GM13976 (cell line): ENCODE data around the gene MPHOSPH10.
"Not testable (repeated sequence)": the region's sequence is repeated elsewhere in the genome, so short reads cannot be mapped to it uniquely, and the experiment has no call there.

Experiments
- DNase-seq: peaks from one replicate; pipeline ENCODE4 v3.0.0; 2012; ENCODE audit warnings: low spot score
- CTCF ChIP-seq: IDR thresholded peaks from 2 replicates; pipeline ENCODE4 v1.5.1; 2012; ENCODE audit warnings: borderline replicate concordance, mild to moderate bottlenecking; ENCODE audit not compliant: insufficient read depth; ENCODE audit errors: extremely low read depth, missing control alignments, control extremely low read depth
- in situ Hi-C: fragments of 300-500 bp; cut with MboI; formaldehyde crosslinking; loops from one replicate; pipeline ENCODE4 v1.12.0; 2022; ENCODE audit warnings: low sequenced_read_pairs, mixed read lengths, inconsistent platforms; ENCODE audit not compliant: unreplicated experiment

MPHOSPH10 gene

GRCh38 chr2:71156573-71156972 lies 26.1 kb downstream of the MPHOSPH10 start:
- no peak for DNase-seq
- in situ Hi-C loops = no loop called here
- TF ChIP-seq CTCF = no peak

GRCh38 chr2:71157124-71157793 lies 26.8 kb downstream of the MPHOSPH10 start:
- TF ChIP-seq CTCF = peak; percentile 65

DNA sequence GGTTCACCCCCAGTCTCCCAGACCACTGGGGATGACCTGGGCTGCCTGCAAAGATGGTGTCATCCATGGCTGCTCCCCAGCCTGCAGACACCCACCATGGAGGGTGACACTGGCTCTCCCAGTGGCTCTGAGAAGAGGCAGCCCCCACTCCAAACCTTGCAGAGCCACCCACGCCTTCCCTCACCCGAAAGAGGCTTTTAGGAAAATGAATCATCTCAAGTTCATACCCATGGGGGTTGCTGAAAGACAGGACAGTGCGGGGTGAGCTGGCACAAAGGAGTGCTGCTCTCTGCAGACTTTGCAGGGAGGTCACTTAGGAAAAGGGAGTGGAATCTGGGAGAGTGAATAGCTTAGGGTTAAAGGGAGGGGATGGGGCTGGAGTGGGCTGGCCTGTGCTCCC lies 36.4 kb downstream of the MPHOSPH10 start:
- no peak for DNase-seq
- TF ChIP-seq CTCF = no peak
- in situ Hi-C loops = no loop called here

More at GRCh38 chr2:71157124-71157793, 26.8 kb downstream of the MPHOSPH10 start:
- DNase-seq = peak; percentile 73
- in situ Hi-C loops = no loop called here

GRCh38 chr2:71173096-71173495 lies 42.7 kb downstream of the MPHOSPH10 start:
- no peak for DNase-seq
- in situ Hi-C loops = no loop called here
- TF ChIP-seq CTCF = no peak

- TF ChIP-seq CTCF = no peak
- in situ Hi-C loops = no loop called here
- DNase-seq = no peak
Measured at GRCh38 chr2:71174207-71174606, 43.8 kb downstream of the MPHOSPH10 start.

GRCh38 chr2:71178836-71179235 lies 48.4 kb downstream of the MPHOSPH10 start:
- DNase-seq, in situ Hi-C loops: not testable (repeated sequence)

DNA sequence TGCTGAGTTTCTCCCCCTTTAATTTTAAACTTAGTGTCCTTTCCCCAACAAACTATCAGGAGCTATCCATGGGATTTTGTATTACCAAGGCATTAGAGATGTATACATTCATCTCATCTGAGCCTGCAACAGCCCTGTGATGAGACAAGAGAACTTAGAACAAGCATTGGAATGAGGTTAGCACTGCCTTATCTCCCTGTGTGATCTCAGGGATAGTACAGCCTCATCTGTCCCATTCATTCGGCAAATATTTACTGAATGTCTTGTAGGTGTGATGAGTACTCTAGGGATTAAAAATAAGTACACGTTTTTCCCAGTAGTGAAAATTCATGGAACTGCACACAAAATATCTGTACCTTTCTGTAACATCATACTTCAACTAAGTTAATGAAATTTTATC lies 50.9 kb downstream of the MPHOSPH10 start:
- no peak for DNase-seq
- in situ Hi-C loops = no loop called here

DNA sequence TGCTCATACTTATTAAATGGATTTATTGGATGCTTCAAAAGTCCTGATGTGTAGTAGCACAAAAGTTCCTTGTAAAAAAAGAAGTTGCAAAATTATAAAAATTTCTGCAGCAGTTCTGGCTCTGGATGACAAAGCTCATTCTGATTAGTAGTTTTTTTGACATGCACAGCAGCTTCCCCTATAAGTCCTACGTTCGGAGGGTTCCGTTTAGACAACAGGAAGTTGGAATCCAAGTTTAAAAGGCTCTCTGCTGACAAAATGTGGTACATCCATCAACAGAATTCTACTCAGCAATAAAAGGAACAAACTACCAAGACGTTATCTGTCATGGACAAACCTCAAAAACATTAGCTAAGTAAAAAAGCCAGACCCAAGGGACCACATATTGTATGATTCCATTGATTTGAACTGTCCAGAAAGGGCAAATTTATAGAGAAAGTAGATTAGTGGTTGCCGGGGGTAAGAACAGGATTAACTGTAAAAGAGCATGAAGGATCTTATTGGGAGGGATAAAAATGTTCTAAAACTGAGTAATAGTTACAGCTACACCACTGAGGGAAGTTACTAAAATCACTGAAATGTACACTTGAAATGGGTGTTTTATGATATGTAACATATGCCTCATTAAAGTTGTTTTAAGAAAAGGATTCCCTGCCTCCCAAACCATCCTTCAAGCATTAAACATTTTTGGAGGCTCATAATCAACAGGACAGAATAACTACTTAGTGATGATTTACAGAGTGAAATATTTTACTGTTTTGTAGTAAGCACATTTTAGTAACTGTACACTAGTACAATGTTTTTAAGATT lies 53.1 kb downstream of the MPHOSPH10 start:
- DNase-seq, in situ Hi-C loops: not testable (repeated sequence)

More for the DNA sequence above, 50.9 kb downstream of the MPHOSPH10 start:
- TF ChIP-seq CTCF = no peak
